Activated CD8-positive, alpha-beta memory T cell treated with anti-CD3 and anti-CD28 coated beads, Interleukin-2, amount 50 U/mL, for 24 hours (primary cell): ENCODE results near the gene C4A.
"Not testable (repeated sequence)": the region's sequence is repeated elsewhere in the genome, so short reads cannot be mapped to it uniquely, and the experiment has no call there.

ENCODE experiments used
- DNase-seq: peaks from one replicate; pipeline ENCODE4 v3.0.0-alpha.2; 2020; ENCODE audit errors: extremely low read depth

Gene C4A

DNA sequence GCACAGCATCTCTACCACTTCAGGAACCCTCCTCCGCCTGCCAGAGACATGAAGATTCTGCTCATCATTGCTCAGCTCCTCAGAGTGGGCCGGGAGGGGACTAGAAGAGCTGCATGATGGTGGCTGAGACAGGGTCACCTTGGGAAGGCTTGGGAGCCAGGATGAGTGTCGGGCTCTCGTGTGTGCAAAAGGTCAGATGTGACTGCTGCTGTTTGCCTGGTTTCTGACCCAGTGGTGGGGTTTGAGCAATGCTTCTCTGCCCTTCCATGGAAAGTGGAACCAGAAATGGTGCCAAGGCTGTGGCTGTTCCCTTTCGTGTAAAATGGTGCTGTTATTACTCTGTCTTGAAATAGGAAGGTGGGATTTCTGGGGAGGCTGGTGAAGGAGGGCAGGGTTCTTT lies 859 bp upstream of the C4A start:
- DNase-seq, result not testable (repeated sequence)

DNA sequence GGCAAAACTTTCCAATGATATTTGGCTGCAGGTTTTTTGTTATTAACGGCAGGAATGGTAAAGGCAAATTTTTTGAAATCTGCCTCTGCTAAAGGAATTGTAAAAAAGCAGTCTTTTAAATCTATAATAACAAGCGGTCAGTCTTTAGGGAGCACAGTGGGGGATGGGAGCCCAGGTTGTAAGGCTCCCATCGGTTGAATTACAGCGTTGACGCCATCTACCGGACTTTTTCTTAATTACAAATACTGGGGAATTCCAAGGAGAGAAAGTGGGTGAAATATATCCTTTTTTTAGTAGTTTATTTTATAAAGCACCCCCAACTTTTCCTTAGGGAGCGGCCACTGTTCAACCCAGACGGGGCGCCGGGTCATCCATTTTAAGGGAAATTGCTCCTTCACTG lies 7.5 kb downstream of the C4A start:
- DNase-seq, result not testable (repeated sequence)

DNA sequence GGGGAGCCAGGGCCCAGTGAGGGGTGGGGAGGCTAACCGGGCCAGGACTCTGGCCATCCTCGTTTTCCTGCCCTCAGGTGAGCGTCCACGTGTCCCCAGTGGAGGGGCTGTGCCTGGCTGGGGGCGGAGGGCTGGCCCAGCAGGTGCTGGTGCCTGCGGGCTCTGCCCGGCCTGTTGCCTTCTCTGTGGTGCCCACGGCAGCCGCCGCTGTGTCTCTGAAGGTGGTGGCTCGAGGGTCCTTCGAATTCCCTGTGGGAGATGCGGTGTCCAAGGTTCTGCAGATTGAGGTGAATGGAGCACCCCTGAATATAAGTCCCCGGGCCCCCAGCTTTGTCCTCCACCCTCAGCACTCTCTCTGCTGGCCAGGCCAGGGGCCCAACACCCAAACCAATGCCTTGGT lies 12.6 kb downstream of the C4A start:
- DNase-seq, result not testable (repeated sequence)

DNA sequence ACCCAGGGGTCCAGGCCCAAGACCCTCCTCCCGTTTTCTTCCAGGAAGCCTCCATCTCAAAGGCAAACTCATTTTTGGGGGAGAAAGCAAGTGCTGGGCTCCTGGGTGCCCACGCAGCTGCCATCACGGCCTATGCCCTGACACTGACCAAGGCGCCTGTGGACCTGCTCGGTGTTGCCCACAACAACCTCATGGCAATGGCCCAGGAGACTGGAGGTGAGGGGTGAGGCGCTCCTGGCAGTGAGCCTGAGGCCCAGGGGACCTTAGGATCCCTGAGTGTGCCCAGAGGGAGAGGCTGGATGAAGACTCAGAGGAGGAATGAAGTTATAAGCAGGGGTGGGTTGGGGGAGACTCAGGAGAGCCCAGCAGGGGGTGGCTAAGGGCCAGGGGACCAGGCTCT lies 14.5 kb downstream of the C4A start:
- not testable (repeated sequence) for DNase-seq

DNA sequence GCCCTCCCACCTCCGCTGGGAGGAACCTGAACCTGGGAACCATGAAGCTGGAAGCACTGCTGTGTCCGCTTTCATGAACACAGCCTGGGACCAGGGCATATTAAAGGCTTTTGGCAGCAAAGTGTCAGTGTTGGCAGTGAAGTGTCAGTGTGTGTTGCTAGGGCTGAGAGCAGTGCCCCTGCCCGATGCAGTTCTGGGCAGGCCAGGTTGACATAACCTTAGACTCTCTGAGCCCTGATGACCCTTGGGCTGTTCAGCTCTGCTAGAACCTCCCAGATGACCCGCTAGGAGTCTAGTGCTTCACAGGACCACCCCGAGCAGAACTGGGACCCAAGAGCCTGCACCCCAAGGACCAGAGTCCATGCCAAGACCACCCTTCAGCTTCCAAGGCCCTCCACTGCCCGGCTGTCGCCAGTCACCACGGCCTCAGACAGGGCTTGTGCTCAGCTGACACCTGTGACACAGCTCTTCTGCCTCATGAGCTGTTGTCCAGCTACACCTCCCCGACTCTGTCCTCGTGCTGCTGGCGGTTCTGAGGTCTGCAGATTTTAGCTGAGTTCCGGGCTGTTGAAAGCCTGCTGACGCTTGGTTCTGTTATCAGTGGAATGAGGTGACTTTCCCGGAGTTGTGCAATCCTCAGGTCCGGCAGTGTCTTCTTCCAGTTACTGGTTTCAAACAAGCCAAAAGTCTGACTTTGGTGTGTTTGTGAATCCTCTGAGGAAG lies 20.9 kb downstream of the C4A start:
- DNase-seq, result not testable (repeated sequence)

DNA sequence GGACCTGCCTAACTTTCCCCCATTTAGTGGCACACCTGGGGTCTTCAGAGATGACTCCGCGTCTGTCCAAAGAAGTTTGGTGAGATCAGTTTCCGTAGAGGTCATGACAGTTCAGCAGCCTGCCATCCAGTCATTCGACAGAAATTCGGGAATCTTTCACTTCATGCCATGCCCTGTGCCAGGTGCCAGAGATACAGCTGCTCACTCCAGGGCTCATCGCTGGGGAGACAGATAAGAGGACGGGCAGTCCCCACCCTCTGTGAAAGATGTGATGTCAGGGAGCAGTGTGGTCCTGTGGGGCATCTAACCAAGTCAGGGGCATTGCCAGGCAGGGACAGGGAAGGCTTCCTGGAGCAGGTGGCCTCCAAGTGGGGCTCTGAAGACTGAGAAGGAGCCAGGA lies 21.4 kb downstream of the C4A start:
- DNase-seq, result not testable (repeated sequence)

DNA sequence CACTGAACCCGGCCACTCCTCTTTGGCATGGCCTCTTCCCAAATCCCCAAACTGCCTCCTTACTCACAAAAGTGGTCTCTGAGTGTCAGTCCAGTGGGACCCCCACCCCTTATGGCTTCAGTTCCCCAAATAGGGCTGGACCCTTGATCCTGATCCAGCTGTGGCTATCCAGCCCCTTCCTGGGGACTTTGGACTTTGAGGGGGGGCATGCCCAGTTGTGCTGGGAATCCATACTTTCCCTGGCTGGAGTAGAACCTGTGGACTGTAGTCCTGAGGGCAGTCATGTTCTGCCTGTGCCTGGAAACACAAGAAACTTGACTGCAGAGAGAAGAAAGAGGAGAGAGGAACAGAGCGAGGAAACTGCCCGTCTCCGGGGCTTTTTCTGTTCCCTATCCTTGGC lies 22.5 kb downstream of the C4A start:
- not testable (repeated sequence) for DNase-seq

DNA sequence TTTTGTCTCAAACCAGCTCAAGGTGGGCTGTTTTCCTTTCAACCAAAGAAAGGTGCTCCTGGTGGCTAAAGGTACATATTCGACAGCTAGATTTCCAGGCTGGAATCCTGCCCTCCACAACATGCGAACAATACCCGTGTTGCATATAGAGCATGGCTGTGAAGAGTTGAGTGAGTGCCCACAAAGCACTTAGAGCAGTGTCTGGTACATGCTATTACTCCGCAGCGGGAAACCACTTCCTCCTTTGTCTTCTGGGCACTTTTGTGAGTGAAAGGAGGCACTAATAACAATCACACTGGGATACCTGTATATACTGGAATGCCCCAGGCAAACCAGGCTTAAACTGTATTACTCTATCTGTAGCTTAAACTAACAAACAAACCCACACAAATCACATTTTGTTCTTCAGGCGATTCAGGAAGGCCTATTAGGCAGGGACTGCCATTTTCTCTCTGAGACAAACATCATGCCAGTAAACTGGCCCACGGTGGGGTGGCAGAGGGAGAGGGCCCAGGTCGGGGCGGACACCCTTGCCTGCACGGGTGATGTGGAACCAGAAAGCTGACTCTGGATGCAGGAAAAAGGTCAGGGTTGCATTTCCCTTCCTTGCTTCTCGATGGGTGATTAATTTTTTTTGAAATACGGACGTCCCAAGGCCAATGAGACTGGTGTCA lies 23.1 kb downstream of the C4A start:
- not testable (repeated sequence) for DNase-seq

DNA sequence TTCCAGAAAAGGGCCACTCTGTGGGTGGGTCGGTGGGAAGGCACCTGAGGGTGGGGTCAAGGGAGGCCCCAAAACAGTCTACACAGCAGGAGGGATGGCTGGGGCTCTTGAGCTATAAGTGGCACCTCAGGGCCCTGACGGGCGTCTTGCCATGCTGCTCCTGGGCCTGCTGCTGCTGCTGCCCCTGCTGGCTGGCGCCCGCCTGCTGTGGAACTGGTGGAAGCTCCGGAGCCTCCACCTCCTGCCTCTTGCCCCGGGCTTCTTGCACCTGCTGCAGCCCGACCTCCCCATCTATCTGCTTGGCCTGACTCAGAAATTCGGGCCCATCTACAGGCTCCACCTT lies 23.7 kb downstream of the C4A start:
- not testable (repeated sequence) for DNase-seq

DNA sequence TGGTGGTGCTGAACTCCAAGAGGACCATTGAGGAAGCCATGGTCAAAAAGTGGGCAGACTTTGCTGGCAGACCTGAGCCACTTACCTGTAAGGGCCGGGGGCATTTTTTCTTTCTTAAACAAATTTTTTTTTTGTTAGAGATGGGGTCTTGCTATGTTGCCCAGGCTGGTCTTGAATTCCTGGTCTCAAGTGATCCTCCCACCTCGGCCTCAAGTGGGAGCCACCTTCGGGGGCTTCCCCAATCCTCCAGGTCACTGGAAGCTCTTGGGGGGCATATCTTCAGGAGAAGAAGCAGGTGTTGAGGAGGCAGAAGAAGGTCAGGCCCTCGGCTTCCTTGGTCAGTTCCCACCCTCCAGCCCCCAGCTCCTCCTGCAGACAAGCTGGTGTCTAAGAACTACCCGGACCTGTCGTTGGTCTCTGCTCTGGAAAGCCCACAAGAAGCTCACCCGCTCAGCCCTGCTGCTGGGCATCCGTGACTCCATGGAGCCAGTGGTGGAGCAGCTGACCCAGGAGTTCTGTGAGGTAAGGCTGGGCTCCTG lies 24.2 kb downstream of the C4A start:
- not testable (repeated sequence) for DNase-seq

DNA sequence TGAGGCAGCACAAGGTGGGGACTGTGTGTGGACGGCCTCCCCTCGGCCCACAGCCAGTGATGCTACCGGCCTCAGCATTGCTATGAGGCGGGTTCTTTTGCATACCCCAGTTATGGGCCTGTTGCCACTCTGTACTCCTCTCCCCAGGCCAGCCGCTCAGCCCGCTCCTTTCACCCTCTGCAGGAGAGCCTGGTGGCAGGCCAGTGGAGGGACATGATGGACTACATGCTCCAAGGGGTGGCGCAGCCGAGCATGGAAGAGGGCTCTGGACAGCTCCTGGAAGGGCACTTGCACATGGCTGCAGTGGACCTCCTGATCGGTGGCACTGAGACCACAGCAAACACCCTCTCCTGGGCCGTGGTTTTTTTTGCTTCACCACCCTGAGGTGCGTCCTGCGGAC lies 25.2 kb downstream of the C4A start:
- not testable (repeated sequence) for DNase-seq

DNA sequence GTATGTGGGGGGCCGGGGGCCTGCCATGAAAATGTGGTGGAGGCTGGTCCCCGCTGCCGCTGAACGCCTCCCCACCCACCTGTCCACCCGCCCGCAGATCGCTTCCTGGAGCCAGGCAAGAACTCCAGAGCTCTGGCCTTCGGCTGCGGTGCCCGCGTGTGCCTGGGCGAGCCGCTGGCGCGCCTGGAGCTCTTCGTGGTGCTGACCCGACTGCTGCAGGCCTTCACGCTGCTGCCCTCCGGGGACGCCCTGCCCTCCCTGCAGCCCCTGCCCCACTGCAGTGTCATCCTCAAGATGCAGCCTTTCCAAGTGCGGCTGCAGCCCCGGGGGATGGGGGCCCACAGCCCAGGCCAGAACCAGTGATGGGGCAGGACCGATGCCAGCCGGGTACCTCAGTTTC lies 26.2 kb downstream of the C4A start:
- not testable (repeated sequence) for DNase-seq

DNA sequence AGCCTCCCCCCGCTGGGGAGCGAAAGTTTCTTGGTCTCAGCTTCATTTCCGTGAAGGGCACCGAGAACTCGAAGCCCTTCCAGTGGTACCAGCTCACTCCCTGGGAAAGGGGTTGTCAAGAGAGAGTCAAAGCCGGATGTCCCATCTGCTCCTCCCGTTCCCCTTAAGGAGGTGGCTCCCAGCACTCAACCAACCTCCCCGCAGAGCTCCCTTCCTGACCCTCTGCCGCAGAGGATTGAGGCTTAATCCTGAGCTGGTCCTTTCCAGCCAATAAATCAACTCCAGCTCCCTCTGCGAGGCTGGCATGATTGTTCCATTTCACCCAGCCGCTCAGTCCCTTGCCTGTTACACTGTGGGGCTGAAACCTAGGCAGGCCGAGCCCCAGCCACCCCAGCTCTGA lies 26.8 kb downstream of the C4A start:
- not testable (repeated sequence) for DNase-seq

DNA sequence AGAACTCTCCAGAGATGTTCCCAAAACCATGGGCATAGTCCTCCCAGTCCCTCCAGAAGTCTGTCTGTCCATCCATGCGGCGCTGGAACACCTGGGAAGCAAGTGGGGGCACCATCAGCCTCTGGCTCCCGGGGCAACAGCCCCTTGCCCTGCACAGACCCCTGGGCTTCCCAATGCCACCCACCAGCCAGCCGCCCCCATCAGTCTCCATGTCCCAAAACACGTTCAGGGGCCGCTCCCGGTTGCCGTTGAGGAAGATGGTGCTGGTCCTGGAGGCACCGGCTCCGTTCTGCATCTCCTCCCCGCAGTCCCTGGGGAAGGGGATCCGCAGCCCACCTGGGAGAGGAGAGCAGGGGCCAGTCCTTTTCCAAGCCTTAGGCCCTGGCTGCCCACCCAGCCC lies 27.7 kb downstream of the C4A start:
- not testable (repeated sequence) for DNase-seq

DNA sequence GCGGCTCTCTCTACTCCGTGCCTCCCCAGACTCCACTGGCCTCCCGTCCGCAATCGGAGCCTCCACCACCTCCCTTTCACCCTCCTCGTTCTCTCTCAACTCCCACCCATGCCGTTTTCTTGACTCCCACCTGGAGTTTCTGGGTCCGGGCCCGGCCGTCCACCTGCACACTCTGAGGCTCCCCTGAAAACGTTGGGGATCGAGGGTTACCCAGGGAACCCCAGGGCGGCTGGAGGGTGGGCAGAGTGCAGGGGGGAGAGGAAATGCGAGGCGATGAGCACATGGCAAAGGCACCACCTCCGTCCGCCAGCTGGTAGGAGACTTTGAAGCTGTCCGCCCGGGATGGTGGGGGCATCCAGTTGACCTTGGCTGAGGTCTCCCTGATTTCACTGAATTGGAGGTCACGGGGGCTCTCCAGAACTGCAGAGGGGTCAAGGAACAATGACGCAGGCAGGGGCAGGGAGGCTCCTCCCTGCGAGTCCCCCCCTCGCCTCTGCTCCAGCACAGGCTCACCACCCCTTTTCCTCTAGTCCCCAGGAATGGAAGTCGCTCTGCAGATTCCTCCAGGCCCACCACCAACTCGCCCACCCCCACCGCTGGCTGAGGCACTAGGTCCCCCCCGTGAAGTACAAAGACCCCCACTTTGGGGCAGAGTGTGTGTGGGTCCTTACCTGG lies 29.1 kb downstream of the C4A start:
- DNase-seq, result not testable (repeated sequence)

DNA sequence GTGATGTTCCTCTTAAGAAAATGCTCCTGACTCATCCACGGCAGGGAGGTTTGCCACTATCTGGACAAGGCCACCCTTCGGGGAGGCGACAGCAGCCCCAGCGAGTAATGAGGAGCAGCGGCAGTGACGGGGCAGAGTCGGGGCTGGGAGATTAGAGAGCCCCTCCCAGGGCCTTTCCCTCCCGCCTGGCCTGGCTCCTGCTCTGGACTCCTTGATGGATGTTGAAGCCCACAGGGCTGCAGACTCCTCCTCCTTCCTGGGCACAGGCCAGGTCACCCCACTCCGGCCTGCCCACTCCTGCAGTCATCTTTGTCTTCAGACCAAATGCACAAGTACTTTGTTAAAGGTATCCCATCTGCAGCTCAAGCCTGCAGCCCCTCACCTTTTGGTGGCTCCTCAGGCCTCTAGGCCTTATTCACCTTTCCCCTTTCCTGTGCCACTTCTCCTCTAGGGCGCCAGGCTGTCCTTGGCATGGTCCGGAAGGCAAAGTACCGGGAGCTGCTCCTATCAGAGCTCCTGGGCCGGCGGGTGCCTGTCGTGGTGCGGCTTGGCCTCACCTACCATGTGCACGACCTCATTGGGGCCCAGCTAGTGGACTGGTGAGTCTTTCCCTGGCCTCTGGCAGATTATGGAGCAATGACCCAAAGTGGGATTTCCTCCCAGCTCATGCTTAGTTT lies 31.2 kb downstream of the C4A start:
- not testable (repeated sequence) for DNase-seq

DNA sequence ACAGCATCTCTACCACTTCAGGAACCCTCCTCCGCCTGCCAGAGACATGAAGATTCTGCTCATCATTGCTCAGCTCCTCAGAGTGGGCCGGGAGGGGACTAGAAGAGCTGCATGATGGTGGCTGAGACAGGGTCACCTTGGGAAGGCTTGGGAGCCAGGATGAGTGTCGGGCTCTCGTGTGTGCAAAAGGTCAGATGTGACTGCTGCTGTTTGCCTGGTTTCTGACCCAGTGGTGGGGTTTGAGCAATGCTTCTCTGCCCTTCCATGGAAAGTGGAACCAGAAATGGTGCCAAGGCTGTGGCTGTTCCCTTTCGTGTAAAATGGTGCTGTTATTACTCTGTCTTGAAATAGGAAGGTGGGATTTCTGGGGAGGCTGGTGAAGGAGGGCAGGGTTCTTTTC lies 31.9 kb downstream of the C4A start:
- DNase-seq, result not testable (repeated sequence)

DNA sequence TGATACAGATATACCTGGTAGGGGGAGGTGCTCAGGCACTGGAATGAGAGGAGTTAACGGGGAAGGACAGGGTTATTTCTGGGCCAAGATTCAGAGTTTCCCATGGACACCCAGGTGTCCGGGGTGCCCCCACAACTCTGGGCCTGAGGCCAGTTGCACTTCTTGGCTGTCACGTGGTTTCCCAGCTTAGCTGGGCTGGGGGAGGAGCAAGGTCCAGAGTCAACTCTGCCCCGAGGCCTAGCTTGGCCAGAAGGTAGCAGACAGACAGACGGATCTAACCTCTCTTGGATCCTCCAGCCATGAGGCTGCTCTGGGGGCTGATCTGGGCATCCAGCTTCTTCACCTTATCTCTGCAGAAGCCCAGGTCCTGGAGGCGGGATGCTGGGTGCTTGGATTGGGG lies 32.7 kb downstream of the C4A start, which contains the start of gene C4B:
C4B (plus strand) TSS at position 249 of the 400 bp plus-strand sequence; CDS start at position 300, 51 bp downstream.
- not testable (repeated sequence) for DNase-seq

DNA sequence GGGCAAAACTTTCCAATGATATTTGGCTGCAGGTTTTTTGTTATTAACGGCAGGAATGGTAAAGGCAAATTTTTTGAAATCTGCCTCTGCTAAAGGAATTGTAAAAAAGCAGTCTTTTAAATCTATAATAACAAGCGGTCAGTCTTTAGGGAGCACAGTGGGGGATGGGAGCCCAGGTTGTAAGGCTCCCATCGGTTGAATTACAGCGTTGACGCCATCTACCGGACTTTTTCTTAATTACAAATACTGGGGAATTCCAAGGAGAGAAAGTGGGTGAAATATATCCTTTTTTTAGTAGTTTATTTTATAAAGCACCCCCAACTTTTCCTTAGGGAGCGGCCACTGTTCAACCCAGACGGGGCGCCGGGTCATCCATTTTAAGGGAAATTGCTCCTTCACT lies 40.2 kb downstream of the C4A start:
- DNase-seq, result not testable (repeated sequence)

DNA sequence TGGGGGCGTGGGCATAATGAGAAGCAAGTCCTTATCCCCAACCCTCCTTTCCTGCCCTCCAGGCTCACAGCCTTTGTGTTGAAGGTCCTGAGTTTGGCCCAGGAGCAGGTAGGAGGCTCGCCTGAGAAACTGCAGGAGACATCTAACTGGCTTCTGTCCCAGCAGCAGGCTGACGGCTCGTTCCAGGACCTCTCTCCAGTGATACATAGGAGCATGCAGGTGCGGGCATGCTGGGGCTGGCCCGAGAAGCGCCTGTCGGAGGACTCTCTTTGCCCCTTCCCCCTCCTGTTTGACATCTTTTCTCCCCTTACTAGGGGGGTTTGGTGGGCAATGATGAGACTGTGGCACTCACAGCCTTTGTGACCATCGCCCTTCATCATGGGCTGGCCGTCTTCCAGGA lies 46.8 kb downstream of the C4A start:
- not testable (repeated sequence) for DNase-seq

DNA sequence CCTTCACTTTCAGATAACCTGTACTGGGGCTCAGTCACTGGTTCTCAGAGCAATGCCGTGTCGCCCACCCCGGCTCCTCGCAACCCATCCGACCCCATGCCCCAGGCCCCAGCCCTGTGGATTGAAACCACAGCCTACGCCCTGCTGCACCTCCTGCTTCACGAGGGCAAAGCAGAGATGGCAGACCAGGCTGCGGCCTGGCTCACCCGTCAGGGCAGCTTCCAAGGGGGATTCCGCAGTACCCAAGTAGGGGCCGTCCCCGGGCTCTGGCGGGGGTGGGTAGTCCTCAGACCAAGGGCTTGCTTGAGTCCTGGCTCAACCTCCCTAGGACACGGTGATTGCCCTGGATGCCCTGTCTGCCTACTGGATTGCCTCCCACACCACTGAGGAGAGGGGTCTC lies 47.7 kb downstream of the C4A start:
- DNase-seq, result not testable (repeated sequence)
